Astrocyte (in vitro differentiated cells and primary cell): ENCODE results near the gene CCDC3. TPM values are rescaled to one million over a fixed set of nuclear protein-coding genes. Genes with fewer than 3 reads are reported as not detected.

ENCODE experiments used
- DNase-seq: peaks from one replicate; pipeline ENCODE4 v3.0.0-alpha.2; 2010; ENCODE audit warnings: low read depth
- FAIRE-seq: peaks from 2 replicates; lab custom pipeline; 2011; peaks lifted over from hg19 to GRCh38; lab: Jason Lieb, UNC
- H2AFZ ChIP-seq: 2 replicates; pipeline ENCODE4 v1.6.0; 2012; ENCODE audit warnings: low read depth, low read length, inconsistent platforms
- H3K27ac ChIP-seq: 2 replicates; pipeline ENCODE4 v1.5.1; 2011; ENCODE audit warnings: low read depth, low read length, inconsistent platforms
- H3K27me3 ChIP-seq: 2 replicates; pipeline ENCODE4 v1.6.0; 2011; ENCODE audit warnings: low read length, inconsistent platforms; ENCODE audit not compliant: insufficient read depth
- H3K36me3 ChIP-seq: 2 replicates; pipeline ENCODE4 v1.5.1; 2011; ENCODE audit warnings: low read length, inconsistent platforms; ENCODE audit not compliant: insufficient read depth
- H3K4me1 ChIP-seq: 2 replicates; pipeline ENCODE4 v1.5.1; 2011; ENCODE audit warnings: low read length, inconsistent platforms; ENCODE audit not compliant: insufficient read depth
- H3K4me2 ChIP-seq: 2 replicates; pipeline ENCODE4 v1.6.0; 2012; ENCODE audit warnings: low read length, inconsistent platforms
- H3K4me3 ChIP-seq: 2 replicates; pipeline ENCODE4 v1.5.1; 2011; ENCODE audit warnings: low read depth, mild to moderate bottlenecking, low read length, inconsistent platforms; ENCODE audit not compliant: insufficient read depth
- H3K79me2 ChIP-seq: 2 replicates; pipeline ENCODE4 v1.6.0; 2012; ENCODE audit warnings: mild to moderate bottlenecking, low read length, inconsistent platforms; ENCODE audit not compliant: insufficient read depth
- H3K9ac ChIP-seq: 2 replicates; pipeline ENCODE4 v1.6.0; 2012; ENCODE audit warnings: mild to moderate bottlenecking, low read length, inconsistent platforms
- H3K9me3 ChIP-seq: 2 replicates; pipeline ENCODE4 v1.5.1; 2012; ENCODE audit warnings: low read depth, mild to moderate bottlenecking, low read length, inconsistent platforms; ENCODE audit not compliant: insufficient read depth
- H4K20me1 ChIP-seq: 2 replicates; pipeline ENCODE4 v1.6.0; 2012; ENCODE audit warnings: low read length, inconsistent platforms; ENCODE audit not compliant: insufficient read depth
- H3K27ac Mint-ChIP-seq: one replicate; pipeline ENCODE4 v1.8.0; 2021; ENCODE audit warnings: mild to moderate bottlenecking, mixed read lengths; ENCODE audit not compliant: unreplicated experiment
- H3K27me3 Mint-ChIP-seq: one replicate; pipeline ENCODE4 v1.8.0; 2021; ENCODE audit warnings: low read depth, mixed read lengths; ENCODE audit not compliant: unreplicated experiment
- H3K36me3 Mint-ChIP-seq: one replicate; pipeline ENCODE4 v1.8.0; 2021; ENCODE audit warnings: low read depth, mixed read lengths; ENCODE audit not compliant: unreplicated experiment
- H3K4me1 Mint-ChIP-seq: one replicate; pipeline ENCODE4 v1.8.0; 2021; ENCODE audit warnings: low read depth, mixed read lengths; ENCODE audit not compliant: unreplicated experiment
- H3K4me3 Mint-ChIP-seq: one replicate; pipeline ENCODE4 v1.8.0; 2021; ENCODE audit warnings: mild to moderate bottlenecking, moderate library complexity, mixed read lengths; ENCODE audit not compliant: unreplicated experiment
- H3K9me3 Mint-ChIP-seq: one replicate; pipeline ENCODE4 v1.8.0; 2021; ENCODE audit warnings: mild to moderate bottlenecking, mixed read lengths; ENCODE audit not compliant: unreplicated experiment
- EZH2 ChIP-seq: IDR thresholded peaks from 2 replicates; pipeline ENCODE4 v1.6.1; 2012; ENCODE audit warnings: mild to moderate bottlenecking, low read length, inconsistent platforms; ENCODE audit not compliant: insufficient read depth
- total RNA-seq: library from RNA; stranded (reverse); gene quantifications from 2 replicates; pipeline ENCODE4 v1.2.1, GENCODE V29; 2021
- TF ChIP-seq, protein P1 (sequence below): IDR thresholded peaks from 2 replicates; pipeline ENCODE4 v1.5.1; 2011; ENCODE audit warnings: low read depth, mild to moderate bottlenecking, inconsistent platforms, low read length, moderate library complexity; ENCODE audit not compliant: insufficient read depth

CCDC3 gene
- total RNA-seq, 1 donor from 2014 or later: 25.8 TPM

DNA sequence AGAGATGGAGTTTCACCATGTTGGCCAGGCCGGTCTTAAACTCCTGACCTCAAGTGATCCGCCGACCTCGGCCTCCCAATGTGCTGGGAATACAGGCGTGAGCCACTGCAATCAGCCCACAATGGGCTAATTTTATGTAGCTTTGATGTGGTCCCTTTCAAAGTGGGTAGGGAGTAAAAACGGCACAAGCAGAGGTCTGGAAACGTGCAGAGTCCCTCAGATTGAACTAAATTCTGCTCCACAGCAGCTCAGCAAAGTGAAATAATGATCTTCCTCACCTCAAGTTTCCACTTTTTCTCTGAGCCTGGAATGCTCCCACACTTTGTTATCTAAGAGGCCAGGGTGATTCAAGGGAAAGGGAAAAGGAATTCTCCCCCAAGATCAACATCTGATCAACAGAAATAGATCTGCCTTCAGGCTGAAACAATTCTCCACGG lies 6.1 kb downstream of the CCDC3 start:
- Histone ChIP-seq H3K79me2 (no peaks in the 10 kb centered on the region), H3K36me3 (no peaks in the 10 kb centered on the region), H3K27me3 (peaks cover 4% of the 10 kb centered on the region), H3K4me1 (peaks cover 9% of the 10 kb centered on the region), H4K20me1 (peaks cover 2% of the 10 kb centered on the region), H2AFZ (no peak overlapping the region), H3K9ac (no peak overlapping the region), H3K27ac (peak overlapping the region; percentile 21), H3K9me3 (no peaks in the 10 kb centered on the region), H3K4me3 (no peak overlapping the region), H3K4me2 (peak overlapping the region; percentile 53)
- FAIRE-seq (no peak), DNase-seq (peak; percentile 49)
- no peak overlapping the region for H3K27ac Mint-ChIP-seq
- H3K27me3 Mint-ChIP-seq: peaks cover 15% of the 10 kb centered on the region
- no peaks in the 10 kb centered on the region for H3K9me3 Mint-ChIP-seq
- peaks cover 10% of the 10 kb centered on the region for H3K4me1 Mint-ChIP-seq
- peaks cover 31% of the 10 kb centered on the region for H3K36me3 Mint-ChIP-seq
- no peak for TF ChIP-seq EZH2
- TF ChIP-seq, protein P1, sequence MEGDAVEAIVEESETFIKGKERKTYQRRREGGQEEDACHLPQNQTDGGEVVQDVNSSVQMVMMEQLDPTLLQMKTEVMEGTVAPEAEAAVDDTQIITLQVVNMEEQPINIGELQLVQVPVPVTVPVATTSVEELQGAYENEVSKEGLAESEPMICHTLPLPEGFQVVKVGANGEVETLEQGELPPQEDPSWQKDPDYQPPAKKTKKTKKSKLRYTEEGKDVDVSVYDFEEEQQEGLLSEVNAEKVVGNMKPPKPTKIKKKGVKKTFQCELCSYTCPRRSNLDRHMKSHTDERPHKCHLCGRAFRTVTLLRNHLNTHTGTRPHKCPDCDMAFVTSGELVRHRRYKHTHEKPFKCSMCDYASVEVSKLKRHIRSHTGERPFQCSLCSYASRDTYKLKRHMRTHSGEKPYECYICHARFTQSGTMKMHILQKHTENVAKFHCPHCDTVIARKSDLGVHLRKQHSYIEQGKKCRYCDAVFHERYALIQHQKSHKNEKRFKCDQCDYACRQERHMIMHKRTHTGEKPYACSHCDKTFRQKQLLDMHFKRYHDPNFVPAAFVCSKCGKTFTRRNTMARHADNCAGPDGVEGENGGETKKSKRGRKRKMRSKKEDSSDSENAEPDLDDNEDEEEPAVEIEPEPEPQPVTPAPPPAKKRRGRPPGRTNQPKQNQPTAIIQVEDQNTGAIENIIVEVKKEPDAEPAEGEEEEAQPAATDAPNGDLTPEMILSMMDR: no peak
- no peak overlapping the region for H3K4me3 Mint-ChIP-seq

DNA sequence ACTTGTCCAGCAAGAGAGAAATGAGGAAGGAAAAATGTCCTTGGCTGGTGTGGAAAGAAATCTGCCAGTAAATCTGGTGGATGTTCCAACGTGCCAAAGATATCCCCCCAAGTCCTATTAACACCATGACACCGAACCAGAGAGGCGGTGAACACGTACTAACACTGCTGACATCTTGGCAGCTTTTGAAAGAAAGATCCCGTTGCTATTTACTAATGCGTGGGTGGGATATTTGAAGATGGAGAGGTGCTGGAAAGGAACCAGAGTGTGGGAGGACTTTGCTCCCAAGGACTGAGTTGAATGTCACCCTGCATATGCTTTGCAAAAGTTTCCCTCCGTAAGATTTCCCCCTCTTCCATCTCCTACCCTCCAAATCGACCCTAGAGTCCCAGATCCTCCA lies 7.9 kb downstream of the CCDC3 start:
- no peak overlapping the region for H3K9ac ChIP-seq
- peaks cover under 1% of the 10 kb centered on the region for H3K9me3 Mint-ChIP-seq
- TF ChIP-seq EZH2: no peak
- TF ChIP-seq, protein P1: no peak
- H3K79me2 ChIP-seq: no peaks in the 10 kb centered on the region
- no peak overlapping the region for H2AFZ ChIP-seq
- peaks cover 9% of the 10 kb centered on the region for H3K4me1 ChIP-seq
- H3K27me3 Mint-ChIP-seq: peaks cover 10% of the 10 kb centered on the region
- no peak overlapping the region for H3K4me3 Mint-ChIP-seq
- H3K9me3 ChIP-seq: no peaks in the 10 kb centered on the region
- no peak overlapping the region for H3K27ac Mint-ChIP-seq
- H3K27ac ChIP-seq: no peak overlapping the region
- H3K4me3 ChIP-seq: no peak overlapping the region
- H4K20me1 ChIP-seq: no peaks in the 10 kb centered on the region
- H3K36me3 Mint-ChIP-seq: peaks cover 33% of the 10 kb centered on the region
- FAIRE-seq (no peak), DNase-seq (no peak)
- H3K36me3 ChIP-seq: no peaks in the 10 kb centered on the region
- peaks cover 2% of the 10 kb centered on the region for H3K4me1 Mint-ChIP-seq
- H3K4me2 ChIP-seq: no peak overlapping the region
- H3K27me3 ChIP-seq: no peaks in the 10 kb centered on the region

GRCh38 chr10:12985347-12985746 lies 16.2 kb downstream of the CCDC3 start:
- H3K4me1 Mint-ChIP-seq: peaks cover 8% of the 10 kb centered on the region
- H3K36me3 Mint-ChIP-seq: peaks cover 12% of the 10 kb centered on the region
- Histone ChIP-seq H3K9ac (no peak overlapping the region), H3K4me2 (no peak overlapping the region), H3K27ac (no peak overlapping the region), H3K27me3 (peaks cover under 1% of the 10 kb centered on the region), H3K9me3 (peaks cover 6% of the 10 kb centered on the region), H3K79me2 (no peaks in the 10 kb centered on the region), H4K20me1 (no peaks in the 10 kb centered on the region), H3K4me3 (no peak overlapping the region), H3K36me3 (no peaks in the 10 kb centered on the region), H2AFZ (no peak overlapping the region), H3K4me1 (peaks cover 7% of the 10 kb centered on the region)
- H3K9me3 Mint-ChIP-seq: peaks cover 10% of the 10 kb centered on the region
- no peak overlapping the region for H3K27ac Mint-ChIP-seq
- TF ChIP-seq, protein P1: no peak
- TF ChIP-seq EZH2: no peak
- H3K4me3 Mint-ChIP-seq: no peak overlapping the region
- DNase-seq (no peak), FAIRE-seq (no peak)
- H3K27me3 Mint-ChIP-seq: peaks cover 2% of the 10 kb centered on the region
